GM21825 (cell line): ENCODE measurements around the gene IPO9.
"Not testable (repeated sequence)": the region's sequence is repeated elsewhere in the genome, so short reads cannot be mapped to it uniquely, and the experiment has no call there.

Source experiments
- ATAC-seq: cut with Tn5 transposase; IDR thresholded peaks from one replicate; pipeline ENCODE4 v1.9.1; 2021; ENCODE audit warnings: mild to moderate bottlenecking, moderate library complexity; ENCODE audit not compliant: unreplicated experiment

Gene IPO9

DNA sequence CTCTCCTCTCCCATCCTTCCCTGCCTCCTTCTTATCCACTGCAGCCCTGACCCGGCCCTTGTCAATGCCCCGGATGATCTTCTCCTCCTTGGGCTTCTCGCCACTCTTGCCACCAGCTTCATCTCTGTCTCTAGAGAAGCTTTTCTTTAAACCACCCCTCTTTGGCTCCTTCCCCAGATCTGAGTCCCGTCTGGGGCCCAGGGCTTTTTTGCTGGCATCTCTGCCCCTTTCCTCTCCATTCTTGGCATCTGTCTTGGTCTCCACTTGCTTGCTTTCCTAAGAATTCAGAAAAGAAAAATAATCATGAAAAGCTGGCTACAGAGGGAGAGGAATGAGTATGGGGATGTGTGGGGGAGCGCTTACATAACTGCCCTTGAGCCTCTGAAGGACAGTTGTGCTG, 71.5 kb downstream of the IPO9 start:
- no peak for ATAC-seq

- ATAC-seq: not testable (repeated sequence)
These were observed 72.1 kb downstream of the IPO9 start for GRCh38 chr1:201901036-201901435.

GRCh38 chr1:201902198-201902597, 73.2 kb downstream of the IPO9 start:
- no peak for ATAC-seq

DNA sequence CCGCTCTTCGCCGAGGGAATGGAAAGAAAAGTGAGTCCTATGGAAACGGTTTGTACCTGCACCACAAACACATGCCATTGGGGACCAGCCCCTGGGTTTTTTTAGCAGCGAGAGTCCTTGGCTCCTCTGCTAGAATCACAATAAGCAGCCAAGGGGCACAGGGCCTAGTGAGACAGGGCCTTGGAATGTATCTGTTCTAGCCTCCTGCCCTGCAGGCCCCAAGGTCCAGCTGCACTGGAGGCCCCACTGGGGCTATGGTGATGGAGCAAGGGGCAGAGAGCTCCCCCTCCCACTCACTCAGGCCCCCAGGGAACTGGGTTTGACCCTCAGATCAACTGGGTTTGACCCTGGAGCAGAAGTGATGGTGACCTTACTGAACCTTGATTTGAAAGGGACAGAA, 74.2 kb downstream of the IPO9 start:
- no peak for ATAC-seq

GRCh38 chr1:201904579-201904978, 75.6 kb downstream of the IPO9 start:
- ATAC-seq: no peak

DNA sequence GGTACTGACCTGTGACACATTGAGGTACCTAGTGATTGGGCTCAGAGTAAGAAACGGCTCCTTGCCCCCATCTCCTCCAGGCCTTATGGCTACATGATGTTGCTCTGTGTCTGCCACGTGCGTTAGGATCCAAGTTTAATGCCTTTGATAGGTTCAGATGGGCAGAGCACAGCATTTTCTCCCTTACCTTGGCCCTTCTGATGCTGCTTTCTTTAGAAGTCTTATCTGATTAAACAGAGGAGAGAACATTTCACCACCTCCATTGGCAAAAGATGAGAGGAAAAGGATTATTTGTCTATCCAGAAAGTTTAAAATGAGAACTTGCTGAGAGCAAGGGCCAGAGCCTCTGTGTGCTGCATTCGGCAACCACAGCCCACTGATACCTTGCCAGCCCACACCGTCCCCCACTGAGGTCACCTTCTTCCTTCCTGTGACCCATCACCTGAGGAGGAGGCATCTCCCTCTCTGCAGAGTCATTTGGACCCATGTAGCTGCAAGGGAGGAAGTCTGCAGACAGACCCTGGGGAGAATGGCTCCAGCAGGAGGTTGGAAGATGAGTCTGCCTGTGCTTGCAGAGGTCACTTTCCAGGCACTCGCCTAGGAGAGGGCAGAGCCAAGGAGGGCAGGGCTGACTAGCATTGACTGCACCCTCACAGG, 76.4 kb downstream of the IPO9 start:
- ATAC-seq: no peak

DNA sequence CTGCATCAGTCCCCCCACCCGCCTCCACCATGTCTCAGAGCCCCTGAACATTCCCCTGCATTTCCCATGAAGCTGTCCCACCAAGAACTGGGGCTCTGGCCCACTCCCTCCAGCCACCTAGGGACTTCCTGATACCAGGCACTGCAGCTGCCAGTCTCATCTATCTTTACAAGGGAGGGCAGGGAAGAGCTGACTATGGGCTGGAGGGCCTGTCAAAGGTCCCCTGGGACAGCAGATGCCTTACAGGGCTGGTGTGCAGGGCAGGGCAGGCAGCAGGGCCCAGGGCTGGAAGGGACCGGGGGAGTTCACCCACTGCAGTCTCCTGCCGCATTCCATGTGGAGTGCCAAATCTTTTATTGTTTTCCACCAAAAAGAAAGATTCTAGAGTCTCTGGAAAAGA, 77.4 kb downstream of the IPO9 start:
- ATAC-seq: no peak

- ATAC-seq: no peak
These were observed 78.7 kb downstream of the IPO9 start for GRCh38 chr1:201907621-201908020.

- ATAC-seq: no peak
These were observed 83.0 kb downstream of the IPO9 start for GRCh38 chr1:201911826-201912571.

DNA sequence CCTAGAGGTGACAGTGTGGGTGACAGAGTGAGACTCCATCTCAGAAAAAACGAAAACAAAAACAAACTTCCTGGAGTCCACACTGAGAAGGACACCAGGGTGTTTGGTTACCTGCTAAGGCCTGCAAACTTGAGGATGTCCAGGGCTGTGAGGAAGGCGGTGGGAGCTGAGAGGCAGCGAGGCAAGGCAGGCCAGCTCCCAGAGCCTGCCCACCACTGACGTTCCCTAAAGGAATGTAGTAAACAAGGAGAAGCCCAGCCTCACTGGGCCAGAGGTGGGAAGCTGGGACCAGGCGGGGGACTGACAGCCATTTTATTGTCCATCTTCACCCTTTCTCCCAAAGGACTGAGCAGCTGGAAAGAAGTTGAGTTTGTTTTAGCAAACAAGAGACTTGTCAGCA, 83.9 kb downstream of the IPO9 start:
- ATAC-seq: no peak

- ATAC-seq: no peak
These were observed 85.7 kb downstream of the IPO9 start for GRCh38 chr1:201914456-201915235.

DNA sequence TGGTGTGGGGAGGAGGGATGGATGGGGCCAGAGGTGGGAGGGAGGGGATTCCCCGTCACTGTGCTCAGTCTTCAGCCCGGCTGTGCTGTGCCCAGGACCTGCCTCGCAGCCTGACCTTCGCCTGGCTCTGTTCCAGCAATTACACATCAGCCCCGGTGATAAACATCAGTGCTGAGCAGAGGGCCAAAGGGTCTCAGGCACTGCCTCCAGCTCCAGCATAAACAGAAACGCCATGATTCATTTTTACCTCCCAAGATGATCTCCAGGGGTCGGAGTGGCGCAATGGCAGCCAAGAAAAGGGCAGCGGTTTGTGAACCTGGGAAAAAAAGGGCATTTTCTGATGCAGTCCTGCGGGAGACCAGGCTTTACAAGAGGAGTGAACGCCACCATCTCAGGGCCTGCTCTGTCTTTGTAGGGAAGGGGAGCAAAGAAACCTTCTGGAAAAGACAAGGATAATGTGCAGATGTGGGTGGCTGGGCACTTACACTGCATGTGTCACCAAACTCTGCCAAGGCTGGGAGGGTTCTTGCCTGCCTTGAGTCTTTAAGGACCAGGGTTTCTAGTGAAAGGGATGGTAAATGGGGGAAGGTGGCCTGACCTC, 87.8 kb downstream of the IPO9 start:
- no peak for ATAC-seq

DNA sequence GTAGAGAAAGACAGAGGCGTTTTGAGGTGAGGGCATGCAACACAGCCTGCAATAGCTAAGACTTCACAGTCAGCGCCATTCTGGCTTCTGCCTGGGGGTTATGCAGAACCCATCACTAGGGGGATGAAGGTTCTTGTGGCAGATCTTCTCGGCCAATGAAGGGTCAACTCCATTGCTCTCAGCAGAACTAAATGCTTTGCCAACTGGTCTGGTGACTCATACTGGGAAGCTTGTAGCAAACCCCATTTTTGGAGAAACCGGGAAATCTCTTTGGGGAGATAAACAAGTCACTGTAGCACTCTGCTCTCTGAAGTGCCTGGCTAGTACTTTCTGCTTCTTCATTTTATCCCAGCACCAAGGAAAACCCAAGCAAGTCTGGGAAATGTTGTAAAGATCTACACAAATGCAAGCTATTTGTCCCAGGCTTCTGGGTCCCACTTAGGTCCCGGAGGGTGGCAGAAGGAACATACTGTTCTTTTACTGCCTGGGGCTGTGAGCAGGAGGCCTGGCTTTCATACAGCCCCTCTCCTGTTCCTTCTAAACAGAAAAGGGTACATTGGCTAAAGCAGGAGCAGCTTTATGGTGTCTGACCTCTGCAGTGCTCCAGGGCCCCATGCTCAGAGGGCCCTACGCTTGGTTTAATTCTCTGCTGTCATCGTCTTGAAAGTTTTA, 88.5 kb downstream of the IPO9 start:
- ATAC-seq: no peak

DNA sequence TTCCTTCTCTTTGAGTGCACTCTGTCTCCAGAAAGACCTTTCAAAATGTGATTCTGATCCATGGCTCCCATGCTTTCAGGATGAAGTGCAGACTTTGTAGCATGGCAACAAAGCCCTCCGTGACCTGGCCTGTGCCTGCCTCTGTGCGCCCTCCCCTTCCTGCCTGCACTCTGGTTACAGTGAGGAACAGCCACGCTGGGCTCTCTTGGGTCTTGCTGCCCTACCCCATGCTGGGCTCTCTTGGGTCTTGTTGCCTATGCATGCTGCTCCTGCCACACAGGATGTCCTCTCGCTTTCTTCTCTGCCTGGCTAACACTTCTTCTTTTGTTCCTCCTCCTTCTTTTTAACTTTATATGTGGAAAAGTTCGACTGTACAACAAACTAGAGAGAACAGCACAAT, 89.4 kb downstream of the IPO9 start:
- no peak for ATAC-seq

DNA sequence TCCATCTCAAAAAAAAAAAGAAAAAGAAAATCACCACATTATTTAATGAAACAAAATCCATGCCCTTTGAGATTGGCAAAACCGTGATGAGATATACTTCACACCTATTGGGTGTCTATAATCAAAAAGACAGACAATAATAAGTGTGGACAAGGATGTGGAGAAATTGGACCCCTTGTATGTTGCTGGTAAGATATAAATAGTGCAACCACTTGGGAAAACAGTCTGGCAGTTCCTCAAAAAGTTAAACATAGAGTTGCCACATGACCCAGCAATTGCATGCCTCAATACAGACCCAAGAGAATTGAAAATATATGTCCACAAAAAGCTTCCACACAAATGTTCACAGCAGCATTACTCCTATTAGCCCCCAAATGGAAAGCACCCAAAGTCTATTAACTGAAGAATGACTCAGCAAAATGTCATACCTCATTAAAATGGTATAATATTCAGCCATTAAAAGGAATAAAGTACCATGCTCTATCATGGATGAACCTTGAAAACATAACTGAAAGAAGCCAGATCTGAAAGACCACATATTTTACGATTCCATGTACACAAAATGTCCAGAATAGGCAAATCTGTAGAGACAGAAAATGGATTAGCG, 93.1 kb downstream of the IPO9 start:
- no peak for ATAC-seq

DNA sequence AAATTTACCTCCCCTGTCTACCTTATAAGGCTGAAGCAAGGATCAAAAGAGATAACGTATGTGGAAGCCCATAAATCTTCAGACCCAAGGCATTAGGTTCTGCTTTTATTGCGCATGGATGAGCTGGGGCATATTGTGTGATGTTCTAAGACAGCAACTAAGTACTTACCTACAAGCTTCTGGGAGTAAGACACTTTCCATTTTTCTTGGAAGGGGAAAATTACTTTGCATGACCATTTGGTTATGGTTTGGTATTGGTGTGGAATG, 96.3 kb downstream of the IPO9 start:
- ATAC-seq: no peak

GRCh38 chr1:201925981-201926645, 97.2 kb downstream of the IPO9 start:
- ATAC-seq: no peak

DNA sequence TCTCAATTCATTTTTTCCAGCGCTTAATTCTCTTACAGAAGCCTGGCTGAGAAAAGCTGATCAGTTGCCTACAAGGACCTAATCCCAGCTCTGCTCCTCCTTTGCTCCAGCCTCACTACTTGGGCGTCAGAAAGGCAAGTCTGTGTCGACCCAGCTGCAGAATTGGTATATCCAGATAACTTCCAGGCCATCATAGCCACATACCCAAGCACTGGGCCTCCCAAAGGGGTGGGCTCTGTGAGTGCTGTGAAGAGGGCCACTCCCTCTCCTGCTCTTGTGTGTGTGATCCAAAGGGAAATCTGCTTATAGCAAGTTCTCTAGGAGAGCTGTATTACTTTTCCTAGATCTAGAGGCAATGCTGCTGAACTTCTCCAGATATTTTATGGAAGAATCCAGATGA, 99.3 kb downstream of the IPO9 start:
- ATAC-seq: no peak

- ATAC-seq: no peak
These were observed 101.2 kb downstream of the IPO9 start for GRCh38 chr1:201930137-201930536.

GRCh38 chr1:201930803-201931202, 101.8 kb downstream of the IPO9 start:
- no peak for ATAC-seq
